BE2C (cell line): ENCODE measurements around the gene HPSE2.

Experiments
- DNase-seq: peaks from one replicate; pipeline ENCODE4 v3.0.0-alpha.2; 2020
- H3K27me3 ChIP-seq: fragments of 250-450 bp; sonication (Bioruptor Pico); 2 replicates; pipeline ENCODE4 v1.5.1; 2020; ENCODE audit warnings: mild to moderate bottlenecking
- H3K36me3 ChIP-seq: fragments of 250-450 bp; sonication (Bioruptor Pico); 2 replicates; pipeline ENCODE4 v1.5.1; 2020; ENCODE audit warnings: mild to moderate bottlenecking
- H3K4me1 ChIP-seq: fragments of 250-450 bp; sonication (Bioruptor Pico); 2 replicates; pipeline ENCODE4 v1.5.1; 2020
- H3K4me3 ChIP-seq: 2 replicates; pipeline ENCODE4 v1.5.1; 2011; ENCODE audit warnings: low read depth, low read length
- H3K9me3 ChIP-seq: fragments of 250-450 bp; sonication (Bioruptor Pico); 2 replicates; pipeline ENCODE4 v1.5.1; 2020
- CTCF ChIP-seq: IDR thresholded peaks from 2 replicates; pipeline ENCODE4 v1.5.1; 2012; ENCODE audit warnings: mild to moderate bottlenecking, low read depth, low read length

Gene HPSE2

GRCh38 chr10:98694014-98694413 is 541.6 kb downstream of the HPSE2 start:
- Histone ChIP-seq H3K4me3 (no peak overlapping the region), H3K9me3 (no peaks in the 10 kb centered on the region), H3K4me1 (no peaks in the 10 kb centered on the region), H3K36me3 (no peaks in the 10 kb centered on the region), H3K27me3 (no peaks in the 10 kb centered on the region)
- no peak for DNase-seq
- TF ChIP-seq CTCF: no peak

GRCh38 chr10:98687685-98688084 is 548.0 kb downstream of the HPSE2 start:
- no peaks in the 10 kb centered on the region for H3K4me1 ChIP-seq
- no peaks in the 10 kb centered on the region for H3K9me3 ChIP-seq
- no peaks in the 10 kb centered on the region for H3K27me3 ChIP-seq
- H3K4me3 ChIP-seq: no peak overlapping the region
- no peak for DNase-seq
- H3K36me3 ChIP-seq: no peaks in the 10 kb centered on the region
- TF ChIP-seq CTCF: no peak

GRCh38 chr10:98684019-98684899 is 551.4 kb downstream of the HPSE2 start:
- TF ChIP-seq CTCF: no peak
- Histone ChIP-seq H3K9me3 (no peaks in the 10 kb centered on the region), H3K4me1 (no peaks in the 10 kb centered on the region), H3K4me3 (no peak overlapping the region), H3K27me3 (no peaks in the 10 kb centered on the region), H3K36me3 (no peaks in the 10 kb centered on the region)
- DNase-seq: no peak

GRCh38 chr10:98676895-98677294 is 558.8 kb downstream of the HPSE2 start:
- Histone ChIP-seq H3K4me3 (no peak overlapping the region), H3K9me3 (no peaks in the 10 kb centered on the region), H3K4me1 (no peaks in the 10 kb centered on the region), H3K27me3 (no peaks in the 10 kb centered on the region), H3K36me3 (no peaks in the 10 kb centered on the region)
- DNase-seq: no peak
- no peak for TF ChIP-seq CTCF

GRCh38 chr10:98675902-98676301 is 559.8 kb downstream of the HPSE2 start:
- no peak overlapping the region for H3K4me3 ChIP-seq
- no peak for DNase-seq
- H3K9me3 ChIP-seq: no peaks in the 10 kb centered on the region
- no peaks in the 10 kb centered on the region for H3K4me1 ChIP-seq
- no peak for TF ChIP-seq CTCF
- H3K36me3 ChIP-seq: no peaks in the 10 kb centered on the region
- no peaks in the 10 kb centered on the region for H3K27me3 ChIP-seq

- no peak for DNase-seq
- H3K4me1 ChIP-seq: no peaks in the 10 kb centered on the region
- H3K9me3 ChIP-seq: no peaks in the 10 kb centered on the region
- no peak overlapping the region for H3K4me3 ChIP-seq
- H3K36me3 ChIP-seq: no peaks in the 10 kb centered on the region
- no peaks in the 10 kb centered on the region for H3K27me3 ChIP-seq
- TF ChIP-seq CTCF: no peak
These were observed 562.4 kb downstream of the HPSE2 start for GRCh38 chr10:98673171-98673782.
